DMS53 treated with DMSO at 0.1 percent for 48 hours (cell line): ENCODE data around the gene MED13L.
"Not testable (repeated sequence)": the region's sequence is repeated elsewhere in the genome, so short reads cannot be mapped to it uniquely, and the experiment has no call there.

Experiments
- DNase-seq: peaks from one replicate; lab custom pipeline; 2025; ENCODE audit not compliant: unreplicated experiment; lab: John Stamatoyannopoulos, UW

The MED13L gene

DNA sequence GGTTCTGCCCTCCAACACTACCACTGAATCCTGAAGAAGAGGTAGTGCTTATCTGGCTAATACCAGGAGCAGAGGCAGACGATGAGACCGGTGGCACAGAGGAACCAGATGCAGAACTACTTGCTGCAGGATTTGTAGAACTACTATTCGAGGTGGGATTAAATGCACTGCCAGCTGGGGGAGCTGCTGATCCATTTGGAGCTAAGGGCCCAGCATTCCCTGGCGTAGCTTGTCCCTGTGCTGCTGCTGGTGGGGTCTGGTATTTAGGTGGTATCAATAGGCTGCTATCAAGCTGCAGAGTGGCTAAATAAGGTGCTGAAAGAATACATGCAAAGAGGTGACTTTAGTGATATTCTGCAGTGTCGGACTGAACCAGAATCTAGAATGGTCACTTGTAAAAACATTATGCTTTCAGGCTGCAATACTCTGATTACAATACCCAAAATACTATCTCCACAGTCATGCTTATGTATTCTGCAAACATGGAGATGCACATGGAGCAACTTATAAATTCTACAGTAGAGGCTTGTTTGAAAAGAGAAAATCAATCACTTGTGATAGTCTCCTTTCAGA is 294.2 kb downstream of the MED13L start:
- no peak for DNase-seq

DNA sequence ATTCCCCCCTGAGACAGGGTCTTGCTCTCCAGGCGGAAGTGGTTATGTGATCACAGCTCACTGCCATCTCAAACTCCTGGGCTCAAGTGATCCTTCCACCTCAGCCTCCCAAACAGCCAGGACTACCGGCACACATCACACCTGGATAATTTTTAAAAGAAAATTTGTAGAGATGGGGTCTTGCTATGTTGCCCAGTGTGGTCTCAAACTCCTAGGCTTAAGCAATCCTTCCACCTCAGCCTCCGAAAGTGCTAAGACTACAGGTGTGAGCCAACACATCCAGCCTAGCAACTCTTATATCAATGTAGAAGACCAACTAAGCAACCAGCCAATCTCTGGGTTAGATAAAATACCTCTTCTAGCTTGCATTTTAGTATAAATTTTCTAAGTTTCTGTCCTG is 297.2 kb downstream of the MED13L start:
- DNase-seq: no peak

GRCh38 chr12:115979851-115980250 is 297.6 kb downstream of the MED13L start:
- DNase-seq: no peak

GRCh38 chr12:115979351-115979750 is 298.1 kb downstream of the MED13L start:
- no peak for DNase-seq

- not testable (repeated sequence) for DNase-seq
Observed at GRCh38 chr12:115976829-115977228, 300.7 kb downstream of the MED13L start.

- no peak for DNase-seq
Observed at GRCh38 chr12:115975411-115975810, 302.1 kb downstream of the MED13L start.

- no peak for DNase-seq
Observed at GRCh38 chr12:115973968-115974724, 303.3 kb downstream of the MED13L start.

DNA sequence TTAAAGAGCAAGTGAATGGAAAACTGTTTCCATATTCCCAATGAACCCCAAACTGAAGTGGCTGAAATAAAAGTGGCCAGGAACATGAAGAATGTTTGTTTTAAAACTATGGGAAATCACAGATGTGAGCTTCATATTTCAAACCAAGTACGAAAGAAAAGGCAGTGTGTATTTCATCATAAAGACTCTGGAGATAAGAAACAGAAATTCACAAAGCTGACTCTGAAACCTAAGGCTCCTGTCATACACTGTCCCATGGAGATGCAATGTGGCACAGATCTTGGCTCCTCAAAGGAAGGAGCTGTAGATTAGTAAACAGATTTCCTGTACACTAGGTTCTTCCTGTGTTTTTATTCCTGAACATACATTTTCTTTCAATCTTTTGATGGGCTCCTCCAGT is 304.4 kb downstream of the MED13L start:
- DNase-seq: no peak

DNA sequence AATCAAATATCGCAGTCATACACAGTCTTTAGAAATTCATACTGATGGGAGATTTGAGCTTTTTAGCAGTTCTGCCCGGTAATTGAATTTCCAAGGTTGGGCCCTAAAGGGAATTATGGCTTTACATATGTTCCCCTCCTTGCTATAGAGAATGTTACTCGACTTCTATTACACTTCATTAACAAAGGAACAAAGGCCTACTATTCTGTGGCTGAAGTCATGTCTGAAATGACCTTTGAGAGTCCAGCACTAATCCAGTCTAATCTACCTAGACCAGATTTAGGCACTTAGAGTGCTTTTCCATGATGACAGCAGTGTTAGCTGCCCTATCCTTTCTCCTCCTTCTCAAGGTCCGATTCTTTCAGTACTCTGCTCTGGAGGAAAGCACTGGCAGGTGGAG is 305.3 kb downstream of the MED13L start:
- no peak for DNase-seq

DNA sequence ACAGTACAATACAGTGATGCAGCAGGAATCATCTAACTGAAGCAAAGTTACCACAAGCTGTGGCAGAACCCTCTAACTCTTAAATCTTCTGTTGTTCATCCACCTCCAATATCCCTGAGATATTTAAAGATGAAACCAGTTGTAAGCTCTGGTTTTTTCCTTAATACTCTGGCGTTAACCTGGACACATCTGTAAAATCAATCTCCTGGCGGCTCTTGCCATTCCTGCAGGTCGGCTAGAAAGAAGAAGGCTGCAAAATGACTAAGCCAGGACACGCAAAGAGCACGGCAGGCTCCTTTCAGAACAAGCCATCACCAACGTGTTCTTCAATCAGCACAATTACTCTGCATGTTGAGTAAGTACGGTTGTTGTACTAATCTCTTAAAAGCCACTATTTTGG is 309.3 kb downstream of the MED13L start:
- no peak for DNase-seq

- DNase-seq: no peak
Observed at GRCh38 chr12:115966376-115966775, 311.1 kb downstream of the MED13L start.

GRCh38 chr12:115964626-115965025 is 312.9 kb downstream of the MED13L start:
- no peak for DNase-seq

GRCh38 chr12:115964214-115964613 is 313.3 kb downstream of the MED13L start:
- DNase-seq: no peak

DNA sequence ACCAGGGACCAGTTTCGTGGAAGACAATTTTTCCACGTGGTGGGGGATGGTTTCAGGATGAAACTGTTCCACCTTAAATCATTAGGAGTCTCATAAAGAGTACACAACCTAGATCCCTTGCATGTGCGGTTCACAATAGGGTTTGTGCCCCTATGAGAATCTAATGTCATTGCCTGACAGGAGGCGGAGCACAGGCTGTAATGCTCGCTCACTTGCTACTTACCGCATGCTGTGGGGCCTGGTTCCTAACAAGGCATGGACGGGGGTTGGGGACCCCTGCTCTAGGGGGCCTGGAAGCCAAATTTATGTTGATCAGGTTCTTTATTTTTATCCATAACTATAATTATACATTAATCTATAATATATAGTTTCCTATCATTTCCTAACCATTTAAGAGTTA is 315.3 kb downstream of the MED13L start:
- no peak for DNase-seq

DNA sequence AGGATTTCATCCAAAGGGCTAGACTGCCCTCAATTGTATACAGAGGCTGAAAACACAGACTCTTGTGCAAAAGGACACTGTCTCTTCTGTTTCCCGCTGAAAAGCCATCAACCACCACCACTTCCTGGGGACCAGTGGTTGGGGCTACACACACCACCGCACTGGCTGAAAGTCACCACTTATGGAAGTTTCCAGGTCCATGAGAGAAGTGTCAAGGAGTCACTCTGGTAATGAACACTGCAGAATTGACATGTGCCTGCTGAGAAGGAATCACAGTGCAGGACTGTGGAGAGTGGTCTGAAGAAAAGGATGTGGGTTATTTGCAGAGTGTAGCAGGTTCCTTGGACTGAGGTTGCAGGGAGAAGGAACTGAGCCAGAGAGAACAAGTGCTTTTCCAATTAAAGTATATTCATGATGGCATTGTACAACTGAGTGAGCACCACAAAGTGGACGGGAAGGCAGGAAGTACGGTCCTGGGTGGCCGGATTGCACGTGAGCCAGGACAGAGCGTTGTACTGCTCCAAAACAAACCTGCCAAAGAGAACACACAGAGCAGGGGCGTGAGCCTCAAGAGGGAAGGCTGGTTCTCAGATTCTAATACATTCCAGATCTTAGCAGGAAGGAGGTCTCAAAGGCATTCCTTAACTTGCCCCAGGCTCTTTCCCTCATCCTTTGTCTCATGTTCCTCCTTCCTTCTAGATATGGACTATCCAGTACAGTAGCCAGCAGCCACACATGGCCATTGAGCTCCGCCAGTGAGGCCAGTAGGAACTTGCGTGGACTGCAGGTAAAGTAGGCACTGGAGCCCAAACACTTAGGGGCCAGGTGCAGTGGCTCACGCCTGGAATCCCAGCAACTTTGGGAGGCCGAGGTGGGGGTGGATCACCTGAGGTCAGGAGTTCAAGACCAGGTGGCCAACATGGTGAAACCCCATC is 316.4 kb downstream of the MED13L start:
- DNase-seq: no peak

GRCh38 chr12:115957686-115958290 is 319.7 kb downstream of the MED13L start:
- DNase-seq: no peak

DNA sequence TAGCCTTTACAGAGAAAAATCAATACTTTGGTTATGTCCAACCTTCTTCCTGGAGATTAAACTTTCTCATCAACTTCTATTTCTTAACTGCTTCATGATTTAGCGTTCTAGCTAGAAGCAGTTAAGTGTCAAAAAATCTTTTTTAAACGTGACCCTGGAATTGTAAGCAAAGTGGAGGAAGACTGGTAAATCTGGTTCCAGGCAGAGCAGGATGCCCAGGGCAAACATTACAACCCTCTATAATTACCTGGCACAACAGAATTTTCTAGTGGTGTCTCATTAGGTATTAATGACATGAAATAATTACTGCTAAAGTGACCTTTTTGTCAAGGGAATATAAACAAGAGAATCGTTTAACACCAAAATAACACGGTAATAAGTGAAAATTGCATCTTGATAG is 320.8 kb downstream of the MED13L start:
- no peak for DNase-seq

DNA sequence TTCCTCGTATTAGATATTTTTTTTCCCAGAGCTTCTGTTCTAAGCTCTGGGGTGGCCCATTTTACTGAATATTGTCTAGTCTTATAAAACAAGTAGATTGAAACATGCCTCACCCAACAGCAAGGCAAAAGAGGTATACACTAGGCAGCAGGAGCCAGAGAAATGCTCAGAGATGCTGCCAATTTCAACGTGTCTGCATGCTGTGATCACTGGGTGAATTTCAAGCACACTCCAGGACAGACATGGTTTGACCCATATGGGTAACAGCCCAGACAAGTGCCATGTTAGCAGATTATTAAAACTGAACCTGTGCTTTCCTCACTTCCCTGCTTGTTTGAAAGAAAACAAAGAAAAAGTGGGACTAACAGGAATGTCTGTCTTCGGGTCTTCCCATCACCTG is 321.3 kb downstream of the MED13L start:
- no peak for DNase-seq

- no peak for DNase-seq
Observed at GRCh38 chr12:115953450-115953849, 324.0 kb downstream of the MED13L start.

- no peak for DNase-seq
Observed at GRCh38 chr12:115953031-115953430, 324.5 kb downstream of the MED13L start.

- DNase-seq: no peak
Observed at GRCh38 chr12:115950959-115951358, 326.5 kb downstream of the MED13L start.
